Ishikawa (cell line): ENCODE results near the gene ANLN.

Source experiments
- CEBPB ChIP-seq: IDR thresholded peaks from 2 replicates; pipeline ENCODE4 v1.6.1; 2012
- CREB1 ChIP-seq: IDR thresholded peaks from 2 replicates; pipeline ENCODE4 v1.6.1; 2012; ENCODE audit warnings: low read depth
- EGR1 ChIP-seq: IDR thresholded peaks from 2 replicates; pipeline ENCODE4 v1.6.1; 2012
- EP300 ChIP-seq: IDR thresholded peaks from 2 replicates; pipeline ENCODE4 v1.6.1; 2012; ENCODE audit warnings: borderline replicate concordance
- FOXM1 ChIP-seq: IDR thresholded peaks from 2 replicates; pipeline ENCODE4 v1.6.1; 2012; ENCODE audit warnings: low read depth, borderline replicate concordance
- NFIC ChIP-seq: IDR thresholded peaks from 2 replicates; pipeline ENCODE4 v1.6.1; 2012
- RAD21 ChIP-seq: IDR thresholded peaks from 2 replicates; pipeline ENCODE4 v1.6.1; 2012; ENCODE audit warnings: low read depth
- TAF1 ChIP-seq: IDR thresholded peaks from 2 replicates; pipeline ENCODE4 v1.6.1; 2012; ENCODE audit warnings: low read depth, mild to moderate bottlenecking
- TCF12 ChIP-seq: IDR thresholded peaks from 2 replicates; pipeline ENCODE4 v1.6.1; 2012; ENCODE audit warnings: low read depth
- TEAD4 ChIP-seq: IDR thresholded peaks from 2 replicates; pipeline ENCODE4 v1.6.1; 2012
- YY1 ChIP-seq: IDR thresholded peaks from 2 replicates; pipeline ENCODE4 v1.6.1; 2012; ENCODE audit warnings: low read depth
- ZBTB7A ChIP-seq: IDR thresholded peaks from 2 replicates; pipeline ENCODE4 v1.6.1; 2012; ENCODE audit warnings: low read depth
- TF ChIP-seq, protein P1 (sequence below): IDR thresholded peaks from 2 replicates; pipeline ENCODE4 v1.6.1; 2012
- TF ChIP-seq, protein P2 (sequence below): IDR thresholded peaks from 2 replicates; pipeline ENCODE4 v1.6.1; 2012
- TF ChIP-seq, protein P3 (sequence below): IDR thresholded peaks from 2 replicates; pipeline ENCODE4 v1.6.1; 2012; ENCODE audit warnings: low read depth, mild to moderate bottlenecking

Gene ANLN

DNA sequence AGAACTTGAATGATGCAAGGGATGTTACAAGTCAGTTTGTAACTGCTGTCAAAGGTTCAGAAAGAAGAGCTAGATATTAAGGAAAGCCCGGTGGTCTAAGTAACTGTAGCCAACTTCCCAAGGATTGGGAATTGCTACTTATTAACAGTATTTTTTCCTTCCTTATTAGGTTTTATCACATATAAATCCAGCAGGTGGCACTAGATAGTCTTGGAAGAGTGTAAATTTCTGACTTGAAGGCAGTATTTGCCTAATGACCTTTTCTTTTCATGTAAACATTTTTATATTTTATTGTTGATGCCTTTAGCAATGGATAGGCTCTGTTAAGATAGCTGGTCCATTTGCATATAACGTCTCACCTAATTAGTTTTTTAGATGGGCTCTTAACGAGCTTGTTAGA lies 51.2 kb downstream of the ANLN start:
- TF ChIP-seq EP300 (no peak), YY1 (no peak), CEBPB (no peak), ZBTB7A (no peak), FOXM1 (no peak), CREB1 (no peak), NFIC (no peak), RAD21 (no peak), TCF12 (no peak), EGR1 (no peak)
- TF ChIP-seq, protein P1, sequence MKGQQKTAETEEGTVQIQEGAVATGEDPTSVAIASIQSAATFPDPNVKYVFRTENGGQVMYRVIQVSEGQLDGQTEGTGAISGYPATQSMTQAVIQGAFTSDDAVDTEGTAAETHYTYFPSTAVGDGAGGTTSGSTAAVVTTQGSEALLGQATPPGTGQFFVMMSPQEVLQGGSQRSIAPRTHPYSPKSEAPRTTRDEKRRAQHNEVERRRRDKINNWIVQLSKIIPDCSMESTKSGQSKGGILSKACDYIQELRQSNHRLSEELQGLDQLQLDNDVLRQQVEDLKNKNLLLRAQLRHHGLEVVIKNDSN: no peak
- TF ChIP-seq, protein P2, sequence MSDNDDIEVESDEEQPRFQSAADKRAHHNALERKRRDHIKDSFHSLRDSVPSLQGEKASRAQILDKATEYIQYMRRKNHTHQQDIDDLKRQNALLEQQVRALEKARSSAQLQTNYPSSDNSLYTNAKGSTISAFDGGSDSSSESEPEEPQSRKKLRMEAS: no peak

DNA sequence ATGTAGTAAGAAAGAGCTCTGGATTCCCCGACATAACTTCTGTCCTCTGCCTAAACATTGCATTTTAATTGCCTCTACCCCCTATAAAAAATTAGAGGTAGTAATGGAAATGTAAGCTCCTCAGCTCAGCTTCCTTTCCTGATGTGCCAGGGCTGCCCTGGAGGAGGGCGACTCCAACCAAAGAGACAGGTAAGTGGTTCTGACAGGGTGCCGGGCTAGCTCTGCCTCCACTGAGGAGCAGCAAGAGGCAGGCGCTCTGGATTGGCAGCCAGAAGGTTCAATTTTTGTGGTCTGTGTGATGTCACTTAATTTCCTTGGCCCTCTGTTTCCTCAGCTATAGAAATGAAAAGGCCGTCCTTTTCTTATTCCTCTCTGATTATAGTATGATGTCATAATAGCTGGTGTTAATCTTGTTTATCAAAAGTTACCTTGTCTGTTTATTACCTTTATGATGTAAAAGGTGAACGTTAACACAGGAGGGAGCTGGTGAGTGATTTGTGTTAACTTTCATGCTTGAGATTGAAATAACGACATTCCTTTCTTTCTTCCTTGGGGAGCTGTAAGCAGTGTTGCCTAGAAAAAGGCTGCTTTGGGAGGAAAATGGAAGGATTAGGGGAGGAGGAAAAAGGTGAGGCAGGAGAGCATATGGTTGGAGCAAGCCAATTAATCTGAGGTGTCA lies 51.8 kb downstream of the ANLN start:
- TF ChIP-seq, protein P3, sequence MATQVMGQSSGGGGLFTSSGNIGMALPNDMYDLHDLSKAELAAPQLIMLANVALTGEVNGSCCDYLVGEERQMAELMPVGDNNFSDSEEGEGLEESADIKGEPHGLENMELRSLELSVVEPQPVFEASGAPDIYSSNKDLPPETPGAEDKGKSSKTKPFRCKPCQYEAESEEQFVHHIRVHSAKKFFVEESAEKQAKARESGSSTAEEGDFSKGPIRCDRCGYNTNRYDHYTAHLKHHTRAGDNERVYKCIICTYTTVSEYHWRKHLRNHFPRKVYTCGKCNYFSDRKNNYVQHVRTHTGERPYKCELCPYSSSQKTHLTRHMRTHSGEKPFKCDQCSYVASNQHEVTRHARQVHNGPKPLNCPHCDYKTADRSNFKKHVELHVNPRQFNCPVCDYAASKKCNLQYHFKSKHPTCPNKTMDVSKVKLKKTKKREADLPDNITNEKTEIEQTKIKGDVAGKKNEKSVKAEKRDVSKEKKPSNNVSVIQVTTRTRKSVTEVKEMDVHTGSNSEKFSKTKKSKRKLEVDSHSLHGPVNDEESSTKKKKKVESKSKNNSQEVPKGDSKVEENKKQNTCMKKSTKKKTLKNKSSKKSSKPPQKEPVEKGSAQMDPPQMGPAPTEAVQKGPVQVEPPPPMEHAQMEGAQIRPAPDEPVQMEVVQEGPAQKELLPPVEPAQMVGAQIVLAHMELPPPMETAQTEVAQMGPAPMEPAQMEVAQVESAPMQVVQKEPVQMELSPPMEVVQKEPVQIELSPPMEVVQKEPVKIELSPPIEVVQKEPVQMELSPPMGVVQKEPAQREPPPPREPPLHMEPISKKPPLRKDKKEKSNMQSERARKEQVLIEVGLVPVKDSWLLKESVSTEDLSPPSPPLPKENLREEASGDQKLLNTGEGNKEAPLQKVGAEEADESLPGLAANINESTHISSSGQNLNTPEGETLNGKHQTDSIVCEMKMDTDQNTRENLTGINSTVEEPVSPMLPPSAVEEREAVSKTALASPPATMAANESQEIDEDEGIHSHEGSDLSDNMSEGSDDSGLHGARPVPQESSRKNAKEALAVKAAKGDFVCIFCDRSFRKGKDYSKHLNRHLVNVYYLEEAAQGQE: no peak
- no peak for TF ChIP-seq YY1
- TF ChIP-seq, protein P2: no peak
- TF ChIP-seq EGR1: no peak

DNA sequence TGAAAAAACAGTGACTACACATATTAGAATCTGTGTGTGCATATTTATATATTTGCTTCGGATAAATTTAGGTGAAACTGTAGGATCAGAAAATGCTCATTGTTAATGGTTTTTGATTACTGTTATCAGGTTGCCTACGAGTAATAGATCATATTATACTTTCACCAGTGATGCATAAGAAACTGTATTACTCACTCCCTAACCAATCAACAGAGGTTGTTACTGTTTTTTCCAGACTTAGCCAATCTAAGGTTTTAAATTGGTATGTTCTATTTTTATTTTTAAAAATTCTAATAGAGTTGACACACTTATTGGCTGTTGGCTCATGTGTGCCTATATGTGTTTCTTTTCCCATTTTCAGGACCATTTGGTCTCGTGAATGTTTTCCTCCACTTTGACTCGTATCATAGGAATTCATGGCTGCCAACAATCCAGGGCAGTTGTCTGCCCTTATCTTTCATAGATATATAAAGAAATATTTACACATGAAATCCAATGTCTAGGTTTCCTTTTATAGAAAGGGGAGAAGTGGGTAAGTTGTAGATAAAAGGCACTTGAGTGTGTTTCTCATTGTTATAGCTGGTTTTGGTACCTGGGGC lies 59.2 kb downstream of the ANLN start:
- no peak for TF ChIP-seq FOXM1
- no peak for TF ChIP-seq RAD21
- TF ChIP-seq EGR1: no peak
- no peak for TF ChIP-seq CEBPB
- no peak for TF ChIP-seq CREB1
- TF ChIP-seq YY1: no peak
- TF ChIP-seq, protein P2: no peak
- no peak for TF ChIP-seq NFIC
- no peak for TF ChIP-seq TAF1
- TF ChIP-seq, protein P3: no peak
- TF ChIP-seq, protein P1: no peak
- TF ChIP-seq TCF12: no peak
- no peak for TF ChIP-seq TEAD4
- no peak for TF ChIP-seq ZBTB7A
- no peak for TF ChIP-seq EP300

DNA sequence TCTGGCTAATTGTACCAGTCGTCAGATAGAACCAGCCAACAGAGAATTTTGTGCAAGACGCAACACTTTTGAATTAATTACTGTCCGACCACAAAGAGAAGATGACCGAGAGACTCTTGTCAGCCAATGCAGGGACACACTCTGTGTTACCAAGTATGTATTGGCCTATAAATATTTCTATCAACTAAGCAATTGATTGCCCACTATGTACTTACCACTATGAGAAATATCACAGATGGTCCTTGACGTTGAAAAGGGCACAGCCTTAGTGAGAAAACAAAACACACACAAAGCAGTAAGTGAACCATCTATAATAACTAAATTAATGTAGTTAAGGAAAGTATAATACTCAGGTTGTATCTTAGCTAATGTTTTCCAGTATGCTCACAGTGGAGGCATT lies 60.0 kb downstream of the ANLN start:
- TF ChIP-seq, protein P2: no peak
- TF ChIP-seq TAF1: no peak
- no peak for TF ChIP-seq EGR1
- TF ChIP-seq RAD21: no peak
- TF ChIP-seq, protein P3: no peak
- no peak for TF ChIP-seq NFIC
